GM18499 (cell line): Measurements from ENCODE around the gene FAM131A.

Experiments
- ATAC-seq: cut with Tn5 transposase; IDR thresholded peaks from one replicate; pipeline ENCODE4 v1.9.1; 2021; ENCODE audit warnings: moderate number of reproducible peaks; ENCODE audit not compliant: insufficient read depth, unreplicated experiment

The FAM131A gene, protein sequence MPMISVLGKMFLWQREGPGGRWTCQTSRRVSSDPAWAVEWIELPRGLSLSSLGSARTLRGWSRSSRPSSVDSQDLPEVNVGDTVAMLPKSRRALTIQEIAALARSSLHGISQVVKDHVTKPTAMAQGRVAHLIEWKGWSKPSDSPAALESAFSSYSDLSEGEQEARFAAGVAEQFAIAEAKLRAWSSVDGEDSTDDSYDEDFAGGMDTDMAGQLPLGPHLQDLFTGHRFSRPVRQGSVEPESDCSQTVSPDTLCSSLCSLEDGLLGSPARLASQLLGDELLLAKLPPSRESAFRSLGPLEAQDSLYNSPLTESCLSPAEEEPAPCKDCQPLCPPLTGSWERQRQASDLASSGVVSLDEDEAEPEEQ

GRCh38 chr3:184337399-184337714 lies at the start of gene FAM131A:
Gene FAM131A, plus strand, starts transcription at chr3:184337600. Its CDS starts 31 bp downstream, at chr3:184337631.
- no peak for ATAC-seq

- ATAC-seq, result no peak
These were observed 47.9 kb upstream of the FAM131A start for GRCh38 chr3:184289426-184289938.

DNA sequence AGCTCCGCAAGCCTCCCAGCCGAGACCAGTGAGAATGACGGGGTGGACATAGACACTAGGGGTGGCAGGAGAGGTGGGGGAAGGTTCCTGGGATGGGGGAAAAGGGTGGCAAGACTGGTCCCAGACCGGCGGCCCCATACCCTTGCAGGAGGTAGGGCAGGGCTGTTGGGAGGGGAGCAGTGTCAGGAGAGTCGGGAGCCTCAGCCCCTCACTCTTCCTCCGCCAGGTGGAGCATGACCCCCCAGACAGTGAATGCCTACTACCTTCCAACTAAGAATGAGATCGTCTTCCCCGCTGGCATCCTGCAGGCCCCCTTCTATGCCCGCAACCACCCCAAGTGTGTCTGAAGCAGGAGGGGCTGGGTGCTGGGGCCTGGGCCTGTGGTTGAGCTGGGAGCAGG lies 47.1 kb upstream of the FAM131A start:
- ATAC-seq, result no peak

DNA sequence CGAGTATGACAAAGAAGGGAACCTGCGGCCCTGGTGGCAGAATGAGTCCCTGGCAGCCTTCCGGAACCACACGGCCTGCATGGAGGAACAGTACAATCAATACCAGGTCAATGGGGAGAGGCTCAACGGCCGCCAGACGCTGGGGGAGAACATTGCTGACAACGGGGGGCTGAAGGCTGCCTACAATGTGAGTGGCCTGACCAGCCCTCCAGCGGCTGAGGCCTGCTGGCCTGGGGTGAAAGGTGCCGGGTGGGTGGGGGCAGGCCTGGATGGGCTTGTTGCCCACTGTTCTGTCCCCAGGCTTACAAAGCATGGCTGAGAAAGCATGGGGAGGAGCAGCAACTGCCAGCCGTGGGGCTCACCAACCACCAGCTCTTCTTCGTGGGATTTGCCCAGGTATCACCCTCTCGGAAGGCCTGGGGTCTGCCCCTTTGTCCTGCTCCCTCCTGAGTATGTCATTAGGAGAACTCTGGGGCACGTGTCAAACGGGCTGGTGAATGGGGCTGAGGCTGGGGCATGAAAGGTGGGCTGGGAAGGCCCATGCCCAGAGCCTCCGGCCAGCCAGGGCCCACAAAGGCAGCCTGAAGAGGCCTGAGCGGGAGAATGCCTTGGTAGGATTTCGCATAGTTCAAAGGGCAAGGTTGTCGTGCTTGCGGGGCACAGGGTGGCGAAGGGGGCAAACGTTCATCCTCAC lies 46.2 kb upstream of the FAM131A start:
- no peak for ATAC-seq

GRCh38 chr3:184291738-184292445 lies 45.5 kb upstream of the FAM131A start:
- no peak for ATAC-seq

DNA sequence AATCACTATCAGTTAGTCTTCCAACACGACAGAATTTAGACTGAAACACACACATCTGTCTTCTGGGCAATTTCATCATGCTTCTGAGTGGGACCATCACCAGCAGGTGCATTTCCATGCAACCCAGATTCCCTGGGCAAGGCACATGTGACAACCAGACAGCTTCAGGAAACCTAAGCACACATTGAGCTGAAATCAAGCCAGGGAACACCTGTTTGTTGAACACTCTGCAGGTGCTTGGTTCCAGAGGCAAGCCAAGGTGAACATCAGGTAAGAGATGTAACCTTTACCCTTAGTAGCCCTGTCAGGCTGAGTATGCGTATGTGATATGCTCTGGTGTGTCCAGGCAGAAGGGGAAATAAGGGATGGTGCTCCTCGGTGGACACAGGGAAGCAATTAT lies 41.6 kb upstream of the FAM131A start:
- no peak for ATAC-seq

DNA sequence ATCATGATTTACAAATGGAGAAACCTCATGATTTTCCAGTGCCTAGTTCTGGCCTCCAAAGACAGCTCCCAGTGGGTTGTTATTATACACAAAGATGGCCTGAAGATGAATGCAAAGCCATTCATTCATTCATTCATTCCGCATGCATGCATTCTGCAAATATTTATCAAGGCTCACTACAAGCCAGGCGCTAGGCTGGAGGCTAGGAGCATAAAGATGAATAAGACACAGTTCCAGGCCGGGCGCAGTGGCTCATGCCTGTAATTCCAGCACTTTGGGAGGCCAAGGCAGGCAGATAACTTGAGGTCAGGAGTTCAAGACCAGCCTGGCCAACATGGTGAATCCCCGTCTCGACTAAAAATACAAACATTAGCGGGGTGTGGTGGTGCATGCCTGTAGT lies 40.8 kb upstream of the FAM131A start:
- no peak for ATAC-seq

DNA sequence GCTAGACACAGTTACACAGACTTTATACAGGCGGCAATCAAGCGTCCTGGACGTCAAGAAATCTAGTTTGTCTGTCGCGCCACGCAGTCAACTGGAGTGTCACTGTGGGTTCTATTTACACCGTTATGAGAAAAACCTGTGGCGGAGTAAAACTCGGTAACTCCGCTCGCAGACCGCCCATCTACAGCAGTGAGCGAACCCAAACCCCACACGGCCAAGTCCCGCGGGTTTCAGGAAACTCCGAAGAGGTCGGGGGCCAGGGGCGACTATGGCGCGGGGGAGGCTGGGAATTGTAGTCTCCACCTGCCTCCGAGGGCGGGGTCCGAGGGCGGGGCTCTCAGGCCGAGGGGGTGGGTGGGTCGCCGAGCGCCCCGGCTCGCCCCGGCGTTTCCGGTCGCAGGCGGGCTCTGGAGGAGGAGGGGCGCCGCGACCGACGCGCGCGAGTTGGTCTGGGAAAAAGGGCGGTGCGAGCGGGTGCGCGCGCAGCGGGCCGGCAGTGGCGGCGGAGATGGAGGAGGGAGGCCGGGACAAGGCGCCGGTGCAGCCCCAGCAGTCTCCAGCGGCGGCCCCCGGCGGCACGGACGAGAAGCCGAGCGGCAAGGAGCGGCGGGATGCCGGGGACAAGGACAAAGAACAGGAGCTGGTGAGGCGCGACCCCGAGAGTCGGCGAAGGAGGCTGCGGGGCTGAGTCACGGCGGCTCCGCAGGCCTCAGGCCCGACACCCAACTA lies 38.5 kb upstream of the FAM131A start, which contains the start of gene PSMD2:
TSS of gene PSMD2 (plus strand) at position 483 of the 729 bp plus-strand sequence. CDS start at position 509, 26 bp downstream.
- peak; percentile 65 for ATAC-seq

- ATAC-seq, result no peak
These were observed 37.7 kb upstream of the FAM131A start for GRCh38 chr3:184299488-184300377.

DNA sequence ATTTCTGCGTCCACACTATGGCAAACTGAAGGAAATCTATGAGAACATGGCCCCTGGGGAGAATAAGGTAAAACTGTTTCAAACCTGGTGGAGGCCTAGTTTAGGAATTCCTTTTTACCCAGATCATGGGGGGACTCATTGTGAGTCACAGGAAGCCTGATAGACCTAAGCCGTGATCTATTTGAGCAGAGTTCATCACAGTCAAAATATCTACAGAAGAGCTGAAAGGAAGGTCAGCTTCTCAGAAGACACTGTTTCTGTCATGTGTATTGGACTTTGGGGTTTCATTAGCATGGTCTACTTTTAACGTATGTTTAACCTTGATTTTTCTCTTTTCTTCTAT lies 37.1 kb upstream of the FAM131A start:
- no peak for ATAC-seq

- ATAC-seq, result no peak
These were observed 31.8 kb upstream of the FAM131A start for GRCh38 chr3:184305577-184305976.

DNA sequence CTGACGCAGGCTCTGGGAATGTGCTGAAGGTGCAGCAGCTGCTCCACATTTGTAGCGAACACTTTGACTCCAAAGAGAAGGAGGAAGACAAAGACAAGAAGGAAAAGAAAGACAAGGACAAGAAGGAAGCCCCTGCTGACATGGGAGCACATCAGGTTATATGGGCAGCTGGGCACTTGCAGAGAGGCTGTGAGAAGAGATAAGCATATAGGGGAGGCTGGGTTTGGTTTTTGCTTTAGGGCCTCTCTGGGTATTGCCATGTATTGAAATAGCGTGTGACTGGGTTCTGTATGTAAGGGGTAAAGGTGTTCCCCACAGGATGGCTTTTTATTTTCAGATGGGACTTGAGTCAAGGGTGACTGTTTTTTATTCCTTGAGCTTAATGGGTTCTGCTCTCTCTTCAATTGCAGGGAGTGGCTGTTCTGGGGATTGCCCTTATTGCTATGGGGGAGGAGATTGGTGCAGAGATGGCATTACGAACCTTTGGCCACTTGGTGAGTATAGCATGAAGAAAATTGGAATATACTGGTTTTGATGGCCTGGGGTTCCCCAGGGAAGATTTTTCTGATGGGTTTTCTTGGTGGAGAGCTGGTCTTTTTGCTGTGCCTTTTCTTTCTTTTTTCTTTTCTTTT lies 30.9 kb upstream of the FAM131A start:
- ATAC-seq, result no peak

DNA sequence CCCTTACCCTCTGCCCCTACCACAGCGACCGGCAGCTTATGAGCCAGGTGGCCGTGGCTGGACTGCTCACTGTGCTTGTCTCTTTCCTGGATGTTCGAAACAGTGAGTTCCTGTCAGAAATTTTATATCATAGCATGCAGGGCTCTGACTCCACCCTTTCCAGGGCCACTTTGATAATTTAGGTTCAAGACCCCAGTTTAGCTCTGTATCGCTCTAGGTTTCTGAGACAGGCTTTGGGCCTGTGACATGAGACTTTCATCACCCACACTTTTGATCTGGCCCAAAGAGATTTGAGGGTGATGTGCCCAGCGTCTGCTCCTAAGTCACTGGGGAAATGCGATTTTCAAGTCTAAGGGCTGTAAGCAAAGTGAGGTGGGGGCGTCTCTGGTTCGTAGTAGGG lies 29.5 kb upstream of the FAM131A start:
- ATAC-seq, result no peak

DNA sequence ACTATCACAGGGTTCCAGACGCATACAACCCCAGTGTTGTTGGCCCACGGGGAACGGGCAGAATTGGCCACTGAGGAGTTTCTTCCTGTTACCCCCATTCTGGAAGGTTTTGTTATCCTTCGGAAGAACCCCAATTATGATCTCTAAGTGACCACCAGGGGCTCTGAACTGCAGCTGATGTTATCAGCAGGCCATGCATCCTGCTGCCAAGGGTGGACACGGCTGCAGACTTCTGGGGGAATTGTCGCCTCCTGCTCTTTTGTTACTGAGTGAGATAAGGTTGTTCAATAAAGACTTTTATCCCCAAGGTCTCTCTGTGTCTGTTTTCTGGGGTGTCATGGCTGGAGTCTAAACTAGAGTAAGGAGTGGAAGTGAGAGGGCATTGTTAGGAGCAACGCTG lies 28.7 kb upstream of the FAM131A start:
- ATAC-seq, result no peak

DNA sequence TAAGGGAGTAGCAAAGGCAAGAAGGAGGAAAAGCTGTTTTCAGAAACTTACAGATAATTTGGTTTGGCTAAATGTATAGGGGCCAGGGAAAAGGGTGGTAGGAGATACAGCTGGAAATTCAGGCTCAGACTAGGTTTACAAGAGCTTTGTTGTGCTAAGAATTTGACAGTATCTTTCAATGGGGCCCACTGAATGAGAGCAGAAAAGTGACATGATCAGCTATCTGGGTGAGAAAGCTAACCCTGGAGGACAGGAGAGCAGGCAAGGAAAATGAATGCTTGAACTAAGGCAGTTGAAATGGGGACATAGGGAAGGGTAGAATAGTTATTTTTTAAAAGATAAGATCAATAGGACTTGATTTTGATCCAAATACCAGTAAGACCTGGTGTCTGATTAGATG lies 25.8 kb upstream of the FAM131A start:
- no peak for ATAC-seq

DNA sequence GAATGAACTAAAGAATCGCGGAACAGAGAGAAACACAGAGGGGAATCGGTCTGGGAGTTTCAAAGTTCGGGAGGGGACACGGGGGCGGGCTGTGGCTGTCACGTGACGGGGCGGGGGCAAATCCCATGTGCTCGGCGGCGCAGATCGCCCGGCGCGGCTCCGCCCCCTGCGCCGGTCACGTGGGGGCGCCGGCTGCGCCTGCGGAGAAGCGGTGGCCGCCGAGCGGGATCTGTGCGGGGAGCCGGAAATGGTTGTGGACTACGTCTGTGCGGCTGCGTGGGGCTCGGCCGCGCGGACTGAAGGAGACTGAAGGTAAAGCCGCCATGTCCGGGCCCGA lies 23.1 kb upstream of the FAM131A start, which contains the start of gene EIF4G1:
TSS of gene EIF4G1 (plus strand) at position 244 of the 337 bp plus-strand sequence. CDS start 1,191 bp downstream, outside the sequence.
- peak; percentile 54 for ATAC-seq

GRCh38 chr3:184314700-184315542 lies 22.5 kb upstream of the FAM131A start:
- peak; percentile 24 for ATAC-seq

DNA sequence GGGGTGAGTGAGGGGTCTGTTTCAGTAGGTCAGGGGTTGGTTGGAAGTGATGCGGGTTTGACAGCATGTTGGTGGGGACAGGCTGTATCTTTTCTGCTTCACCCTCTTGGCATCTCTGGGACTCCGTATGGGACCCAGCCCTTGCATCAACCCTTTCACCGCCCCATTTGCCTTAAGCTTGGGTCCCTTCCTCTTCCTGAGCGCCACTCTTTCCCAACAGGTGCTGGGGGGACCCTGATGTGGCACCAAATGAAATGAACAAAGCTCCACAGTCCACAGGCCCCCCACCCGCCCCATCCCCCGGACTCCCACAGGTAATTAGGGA lies 21.9 kb upstream of the FAM131A start:
- ATAC-seq, result no peak
